Fibroblast of villous mesenchyme (primary cell): ENCODE measurements around the gene MAST1. TPM values are rescaled to one million over a fixed set of nuclear protein-coding genes. Genes with fewer than 3 reads are reported as not detected.
"Not testable (repeated sequence)": the region's sequence is repeated elsewhere in the genome, so short reads cannot be mapped to it uniquely, and the experiment has no call there.

ENCODE experiments used
- DNase-seq: peaks from one replicate; pipeline ENCODE4 v3.0.0-alpha.2; 2010; ENCODE audit warnings: low read depth
- H3K4me3 ChIP-seq: 2 replicates; pipeline ENCODE4 v1.5.1; 2011; ENCODE audit warnings: low read depth, mild to moderate bottlenecking, low read length
- CTCF ChIP-seq: IDR thresholded peaks from 2 replicates; pipeline ENCODE4 v1.5.1; 2012; ENCODE audit warnings: low read depth, mild to moderate bottlenecking, low read length; ENCODE audit not compliant: insufficient read depth
- total RNA-seq: library from RNA; depleted of rRNA; stranded (reverse); fragments of >200 nt; gene quantifications from 2 replicates; pipeline ENCODE4 v1.2.3, GENCODE V29; 2012

The MAST1 gene
- total RNA-seq, 1 donor: under 0.01 TPM

GRCh38 chr19:12801466-12802266 is 36.6 kb upstream of the MAST1 start, which contains the start of the genes PRDX2 and THSD8:
PRDX2 (minus strand) TSS chr19:12801800; CDS start chr19:12801261, 539 bp downstream.
THSD8 (plus strand) TSS chr19:12802069; CDS start chr19:12802072, 3 bp downstream.
- no peak for TF ChIP-seq CTCF
- H3K4me3 ChIP-seq: peak within 1 kb of the TSS; percentile 84
- DNase-seq: peak; percentile 68

GRCh38 chr19:12802267-12803106 is 35.8 kb upstream of the MAST1 start:
- no peak for TF ChIP-seq CTCF
- no peak for DNase-seq
- peak overlapping the region; percentile 84 for H3K4me3 ChIP-seq

GRCh38 chr19:12804051-12804450 is 34.3 kb upstream of the MAST1 start:
- DNase-seq: no peak
- TF ChIP-seq CTCF: no peak
- H3K4me3 ChIP-seq: no peak overlapping the region

- DNase-seq: peak; percentile 89
- TF ChIP-seq CTCF: peak; percentile 3
Observed at GRCh38 chr19:12806242-12807081, 31.9 kb upstream of the MAST1 start, which contains the start of gene RNASEH2A. RNASEH2A (plus strand) TSS chr19:12806584; CDS start chr19:12806674, 90 bp downstream.

GRCh38 chr19:12815088-12815487 is 23.2 kb upstream of the MAST1 start:
- TF ChIP-seq CTCF: no peak
- DNase-seq: no peak

More at GRCh38 chr19:12806242-12807081, 31.9 kb upstream of the MAST1 start, which contains the start of gene RNASEH2A:
- H3K4me3 ChIP-seq: peak within 1 kb of the TSS; percentile 82

GRCh38 chr19:12817188-12817587 is 21.1 kb upstream of the MAST1 start:
- DNase-seq, H3K4me3 ChIP-seq: not testable (repeated sequence)

More at GRCh38 chr19:12815088-12815487, 23.2 kb upstream of the MAST1 start:
- no peak overlapping the region for H3K4me3 ChIP-seq

GRCh38 chr19:12817810-12818209 is 20.5 kb upstream of the MAST1 start:
- not testable (repeated sequence) for H3K4me3 ChIP-seq, DNase-seq
